Common myeloid progenitor, CD34-positive (primary cell): Measurements from ENCODE around the gene DSC1.

Experiments
- CTCF ChIA-PET: fragments of 350-600 bp; sonication (Branson Sonifier 250); formaldehyde crosslinking; loops from one replicate; lab custom pipeline; 2021; ENCODE audit warnings: antibody characterized with exemption; lab: Charles Lee
- POLR2A ChIA-PET: fragments of 350-600 bp; sonication (Branson Sonifier 250); formaldehyde crosslinking; loops from one replicate; lab custom pipeline; 2021; ENCODE audit warnings: antibody characterized with exemption; lab: Charles Lee
- DNase-seq, 3 donors: peaks; one replicate each; pipeline versions ENCODE4 v3.0.0 to v3.0.0-alpha.2; 2013
- H3K27ac ChIP-seq, 2 experiments: 1 replicate in 1 of 2; 2 replicates in 1 of 2; pipeline ENCODE4 v1.7.0; 2013; ENCODE audit warnings: inconsistent platforms in 2 of 2, low read length in 2 of 2, mild to moderate bottlenecking in 2 of 2, low read depth in 1 of 2, moderate library complexity in 1 of 2; ENCODE audit not compliant: severe bottlenecking in 2 of 2, insufficient read depth in 1 of 2, poor library complexity in 1 of 2
- H3K27me3 ChIP-seq, 5 experiments: replicated peaks in 2 of 5; 1 replicate in 3 of 5; 2 replicates in 2 of 5; pipeline versions ENCODE4 v1.6.1 to v1.7.0; 2013; ENCODE audit warnings: low read length in 4 of 5, mild to moderate bottlenecking in 2 of 5, moderate library complexity in 2 of 5, inconsistent platforms in 1 of 5; ENCODE audit not compliant: insufficient read depth in 5 of 5, control insufficient read depth in 4 of 5
- H3K36me3 ChIP-seq, 4 experiments: 1 replicate in 2 of 4; 2 replicates in 2 of 4; pipeline versions ENCODE4 v1.6.1 to v1.7.0; 2013; ENCODE audit warnings: low read length in 3 of 4, control low read depth in 1 of 4, mild to moderate bottlenecking in 1 of 4; ENCODE audit not compliant: control insufficient read depth in 4 of 4, insufficient read depth in 4 of 4
- H3K4me1 ChIP-seq, 4 experiments: 1 replicate in 3 of 4; 2 replicates in 1 of 4; pipeline versions ENCODE4 v1.6.1 to v1.7.1; 2013; ENCODE audit warnings: low read length in 3 of 4, mild to moderate bottlenecking in 3 of 4, control low read depth in 1 of 4, inconsistent platforms in 1 of 4, moderate library complexity in 1 of 4; ENCODE audit not compliant: control insufficient read depth in 4 of 4, insufficient read depth in 4 of 4; ENCODE audit errors: control extremely low read depth in 1 of 4
- H3K4me3 ChIP-seq, 7 experiments: 1 replicate in 4 of 7; 2 replicates in 3 of 7; pipeline versions ENCODE4 v1.5.1 to v1.7.0; 2013; ENCODE audit warnings: mild to moderate bottlenecking in 7 of 7, low read length in 6 of 7, moderate library complexity in 6 of 7, inconsistent platforms in 2 of 7, low read depth in 2 of 7, control low read depth in 1 of 7; ENCODE audit not compliant: insufficient read depth in 4 of 7, control insufficient read depth in 1 of 7; ENCODE audit errors: extremely low read depth in 1 of 7
- H3K9me3 ChIP-seq, 5 experiments: 1 replicate in 4 of 5; 2 replicates in 1 of 5; pipeline versions ENCODE4 v1.6.1 to v1.7.1; 2013; ENCODE audit warnings: low read length in 4 of 5, mild to moderate bottlenecking in 2 of 5, inconsistent platforms in 1 of 5, low read depth in 1 of 5, moderate library complexity in 1 of 5; ENCODE audit not compliant: control insufficient read depth in 4 of 5, insufficient read depth in 2 of 5; ENCODE audit errors: control extremely low read depth in 1 of 5
- WGBS: methylation state at CpG from one replicate; pipeline ENCODE4 v1.1.5; 2013; ENCODE audit not compliant: insufficient coverage; 5-methylcytosine and 5-hydroxymethylcytosine counted together

The DSC1 gene

DNA sequence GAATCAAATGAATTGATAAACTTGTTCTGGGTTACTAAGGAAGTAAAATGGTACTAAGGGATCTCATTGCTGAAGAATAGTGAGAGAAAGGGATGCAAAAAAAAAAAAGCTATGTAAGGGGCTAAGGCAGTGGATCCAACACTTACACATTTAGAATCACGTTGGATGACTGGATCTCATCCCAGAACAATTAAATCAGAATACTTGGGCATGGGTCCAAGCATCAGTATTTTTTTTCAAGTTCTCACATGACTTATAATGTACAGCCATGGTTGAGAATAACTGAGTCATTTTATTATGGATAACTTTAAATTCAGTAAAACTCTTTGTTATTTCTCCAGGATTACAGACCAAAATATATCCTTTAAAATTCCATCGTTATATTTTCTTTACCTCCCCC is 8.5 kb downstream of the DSC1 start:
- Histone ChIP-seq H3K9me3 (no peaks in the 10 kb centered on the region), H3K4me1 (no peaks in the 10 kb centered on the region), H3K4me3 (no peak overlapping the region), H3K27me3 (no peaks in the 10 kb centered on the region), H3K36me3 (no peaks in the 10 kb centered on the region), H3K27ac (no peak overlapping the region)
- no peak for DNase-seq
- CTCF ChIA-PET = no interaction called here
- POLR2A ChIA-PET = no interaction called here
- WGBS = 100% methylated on average over 1 of the region's 2 CpGs

DNA sequence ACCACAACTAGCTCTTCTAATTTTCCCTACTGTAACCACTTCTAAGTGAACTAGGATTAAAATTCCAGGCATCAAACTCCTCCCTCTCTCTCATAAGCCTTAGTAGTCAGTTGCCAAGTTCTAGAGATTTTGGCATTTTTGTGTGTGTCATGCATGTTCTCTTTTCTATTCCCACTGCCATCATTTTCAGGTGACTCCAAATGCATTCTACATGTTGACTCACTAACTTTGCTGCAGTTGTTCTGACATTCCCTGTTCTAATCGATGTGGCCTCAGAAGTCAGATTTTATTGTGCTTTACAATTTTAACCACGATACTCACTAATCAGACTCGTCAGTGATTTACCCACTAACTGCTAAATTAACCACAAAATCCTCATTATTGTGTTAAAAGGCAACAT is 13.3 kb downstream of the DSC1 start:
- no peaks in the 10 kb centered on the region for H3K27me3 ChIP-seq
- CTCF ChIA-PET = no interaction called here
- POLR2A ChIA-PET = no interaction called here
- H3K9me3 ChIP-seq = peaks cover 0 to 1% (median 0%) of the 10 kb centered on the region in 5 experiments
- H3K27ac ChIP-seq = no peak overlapping the region
- H3K4me3 ChIP-seq = no peak overlapping the region
- no peak for DNase-seq
- no peaks in the 10 kb centered on the region for H3K4me1 ChIP-seq
- no peaks in the 10 kb centered on the region for H3K36me3 ChIP-seq
- WGBS = 92% methylated on average over 1 of the region's 3 CpGs

DNA sequence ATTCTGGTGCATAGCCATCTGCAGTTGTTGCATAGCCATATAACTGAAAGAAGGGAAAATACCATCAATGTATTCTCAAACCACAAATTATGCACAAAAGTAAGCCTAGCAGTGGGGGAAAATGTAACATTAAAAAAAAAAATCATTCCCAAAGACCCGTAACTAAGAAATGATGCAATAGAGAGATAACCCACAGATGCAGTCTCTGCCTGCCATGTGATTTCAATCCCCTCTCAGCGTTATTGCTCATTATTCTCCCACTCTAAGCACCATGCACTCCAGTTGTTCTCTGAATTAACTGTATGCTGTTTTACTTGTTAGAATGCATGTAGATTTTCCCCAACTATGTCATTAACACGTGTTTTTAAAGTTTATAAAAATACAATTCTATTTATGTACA is 14.1 kb downstream of the DSC1 start:
- no peak overlapping the region for H3K27ac ChIP-seq
- peaks cover 0 to 1% (median 0%) of the 10 kb centered on the region in 5 experiments for H3K9me3 ChIP-seq
- no peak overlapping the region for H3K4me3 ChIP-seq
- 100% methylated on average over 1 of the region's 3 CpGs for WGBS
- DNase-seq = no peak
- no peaks in the 10 kb centered on the region for H3K36me3 ChIP-seq
- ChIA-PET POLR2A (no interaction called here), CTCF (no interaction called here)
- no peaks in the 10 kb centered on the region for H3K4me1 ChIP-seq
- no peaks in the 10 kb centered on the region for H3K27me3 ChIP-seq

DNA sequence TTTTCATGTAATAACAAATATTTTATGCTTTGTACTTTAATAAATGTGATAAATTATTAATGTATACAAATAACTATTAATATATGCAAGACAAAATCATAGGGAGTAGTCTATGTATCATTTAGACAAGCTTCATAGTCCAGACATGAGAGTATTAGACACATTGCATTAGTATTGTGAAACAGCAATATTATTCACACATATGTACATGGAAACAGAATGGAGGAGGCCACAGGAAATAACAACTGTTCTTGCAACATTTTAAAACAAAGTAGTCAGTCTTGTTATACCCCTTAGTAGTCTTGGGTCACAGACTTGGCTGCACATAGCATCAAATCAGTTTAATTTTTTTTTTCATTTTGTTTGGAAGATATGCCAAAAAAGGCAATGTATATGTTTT is 15.8 kb downstream of the DSC1 start:
- Histone ChIP-seq H3K4me1 (no peaks in the 10 kb centered on the region), H3K36me3 (no peaks in the 10 kb centered on the region), H3K27ac (no peak overlapping the region), H3K27me3 (no peaks in the 10 kb centered on the region), H3K4me3 (no peak overlapping the region), H3K9me3 (peaks cover 0 to 1% (median 0%) of the 10 kb centered on the region in 5 experiments)
- DNase-seq = no peak
- POLR2A ChIA-PET = no interaction called here
- CTCF ChIA-PET = no interaction called here

DNA sequence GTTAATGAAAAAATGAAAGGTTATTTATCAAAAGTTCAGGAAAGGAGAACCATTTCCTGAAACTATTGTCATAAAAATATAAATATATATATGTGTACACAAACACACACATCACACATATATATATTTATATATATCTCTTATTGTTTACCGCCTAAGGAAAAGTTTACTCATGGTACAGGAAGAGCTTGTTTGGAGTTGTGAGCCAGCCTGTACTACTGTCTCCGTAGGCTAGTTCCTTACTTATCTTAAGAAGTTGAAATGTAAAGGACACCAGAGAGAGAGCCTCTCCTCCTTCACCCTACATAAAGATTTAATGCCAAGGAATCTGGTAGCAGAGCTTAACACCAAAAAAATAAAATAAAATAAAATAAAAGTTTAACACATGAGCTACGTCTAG is 19.6 kb downstream of the DSC1 start:
- no peak for DNase-seq
- Histone ChIP-seq H3K4me1 (no peaks in the 10 kb centered on the region), H3K36me3 (no peaks in the 10 kb centered on the region), H3K27me3 (no peaks in the 10 kb centered on the region), H3K9me3 (peaks cover 0 to under 1% (median 0%) of the 10 kb centered on the region in 5 experiments), H3K27ac (no peak overlapping the region), H3K4me3 (no peak overlapping the region)
- ChIA-PET POLR2A (no interaction called here), CTCF (no interaction called here)
- no CpG with 5 or more reads among the region's 3 CpGs for WGBS

DNA sequence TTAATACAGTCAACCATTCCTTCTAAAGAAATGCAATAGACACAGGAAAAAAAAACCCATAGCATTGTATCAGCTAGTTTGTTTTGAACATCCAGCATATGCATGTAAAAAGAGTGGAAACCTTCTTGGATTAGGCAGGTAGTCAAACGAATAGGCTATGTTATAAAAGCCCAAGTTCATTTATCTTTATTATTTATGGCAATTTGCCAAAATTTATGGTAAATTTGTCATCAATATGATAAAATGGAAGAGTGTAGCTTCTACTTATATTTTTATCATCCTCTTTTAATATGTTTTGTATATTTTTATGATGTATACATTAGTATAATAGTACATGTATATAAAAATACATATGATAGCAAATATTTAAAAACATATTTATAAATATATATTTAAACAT is 23.9 kb downstream of the DSC1 start:
- Histone ChIP-seq H3K27me3 (no peaks in the 10 kb centered on the region), H3K27ac (no peak overlapping the region), H3K4me1 (no peaks in the 10 kb centered on the region), H3K36me3 (no peaks in the 10 kb centered on the region), H3K4me3 (no peak overlapping the region), H3K9me3 (no peaks in the 10 kb centered on the region)
- DNase-seq = no peak
- ChIA-PET POLR2A (no interaction called here), CTCF (interaction anchor here (0.5 kb wide), 1 partner anchor 51 kb away, joined by 3 read pairs; no protein-coding TSS in a partner anchor)
- WGBS = no CpG with 5 or more reads among the region's 1 CpG

DNA sequence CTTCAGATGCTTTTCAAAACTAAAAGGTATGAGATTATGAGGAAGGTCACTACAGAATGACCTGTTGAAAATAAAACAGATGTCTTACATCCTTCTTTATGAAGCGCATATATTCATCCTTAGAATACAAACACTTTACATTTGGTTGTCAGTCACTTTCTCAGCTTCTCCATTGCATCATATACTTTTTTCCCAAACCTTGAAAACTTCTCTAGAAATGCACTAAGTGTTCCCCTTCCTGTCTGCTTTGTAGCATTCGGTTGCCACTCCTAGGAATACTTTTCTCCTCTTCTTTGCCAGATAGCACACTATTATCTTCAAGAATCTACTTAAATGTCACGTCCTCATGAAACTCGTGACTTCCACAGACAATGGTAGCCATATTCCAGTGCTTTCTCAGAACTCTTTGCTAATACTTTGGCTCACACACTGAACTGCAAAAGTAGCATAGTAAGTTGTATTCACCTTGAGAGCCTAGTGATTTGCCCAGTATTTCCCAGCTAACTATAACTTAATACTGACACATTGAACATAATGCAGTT is 27.6 kb downstream of the DSC1 start:
- H3K9me3 ChIP-seq = no peaks in the 10 kb centered on the region
- 100% methylated on average over 4 of the region's 4 CpGs for WGBS
- H3K27ac ChIP-seq = no peak overlapping the region
- no peaks in the 10 kb centered on the region for H3K4me1 ChIP-seq
- H3K36me3 ChIP-seq = no peaks in the 10 kb centered on the region
- DNase-seq = no peak
- no peak overlapping the region for H3K4me3 ChIP-seq
- CTCF ChIA-PET = no interaction called here
- POLR2A ChIA-PET = no interaction called here
- H3K27me3 ChIP-seq = no peaks in the 10 kb centered on the region
